ENCODE results near the gene ZNF10.

The ZNF10 gene

GRCh38 chr12:133105620-133106019 is 24.8 kb upstream of the ZNF10 start:
- TF ChIP-seq PATZ1 (CRISPR knock-in tag; IDR thresholded peaks at IDR 0.05; ENCODE audit: borderline replicate concordance) (no peak), ARNTL (CRISPR knock-in tag; IDR thresholded peaks at IDR 0.05; ENCODE audit: borderline replicate concordance, low read depth) (no peak), BACH2 (CRISPR knock-in tag; IDR thresholded peaks at IDR 0.05; ENCODE audit: borderline replicate concordance) (no peak), ZFP3 (CRISPR knock-in tag; IDR thresholded peaks at IDR 0.05) (no peak), ZNF565 (CRISPR knock-in tag; conservative IDR thresholded peaks at IDR 0.05; ENCODE audit: low read depth) (no peak), ISL1 (CRISPR knock-in tag; IDR thresholded peaks at IDR 0.05) (no peak), SNAI2 (CRISPR knock-in tag; IDR thresholded peaks at IDR 0.05) (no peak), CSRNP3 (CRISPR knock-in tag; IDR thresholded peaks at IDR 0.05) (no peak), GLIS3 (CRISPR knock-in tag; IDR thresholded peaks at IDR 0.05) (no peak), ZNF70 (CRISPR knock-in tag; IDR thresholded peaks at IDR 0.05) (no peak), ESRRG (CRISPR knock-in tag; IDR thresholded peaks at IDR 0.05) (no peak), TCF4 (CRISPR knock-in tag; IDR thresholded peaks at IDR 0.05; ENCODE audit: borderline replicate concordance) (no peak), ZNF8 (CRISPR knock-in tag; IDR thresholded peaks at IDR 0.05) (no peak), POU6F1 (CRISPR knock-in tag; IDR thresholded peaks at IDR 0.05; ENCODE audit: borderline replicate concordance, low read depth) (no peak), ZFP30 (CRISPR knock-in tag; IDR thresholded peaks at IDR 0.05) (no peak), CREB5 (CRISPR knock-in tag; IDR thresholded peaks at IDR 0.05; ENCODE audit: low read depth) (no peak), OSR1 (CRISPR knock-in tag; IDR thresholded peaks at IDR 0.05) (no peak)
- no peak for ATAC-seq

- no peak for ATAC-seq
- TF ChIP-seq TSHZ2 (CRISPR knock-in tag; IDR thresholded peaks at IDR 0.05) (no peak), CSDC2 (CRISPR knock-in tag; IDR thresholded peaks at IDR 0.05) (no peak), POU6F1 (CRISPR knock-in tag; IDR thresholded peaks at IDR 0.05; ENCODE audit: borderline replicate concordance, low read depth) (no peak), ZNF565 (CRISPR knock-in tag; conservative IDR thresholded peaks at IDR 0.05; ENCODE audit: low read depth) (no peak), ZNF70 (CRISPR knock-in tag; IDR thresholded peaks at IDR 0.05) (no peak), PATZ1 (CRISPR knock-in tag; IDR thresholded peaks at IDR 0.05; ENCODE audit: borderline replicate concordance) (no peak), CREB5 (CRISPR knock-in tag; IDR thresholded peaks at IDR 0.05; ENCODE audit: low read depth) (no peak), BACH2 (CRISPR knock-in tag; IDR thresholded peaks at IDR 0.05; ENCODE audit: borderline replicate concordance) (no peak), TCF4 (CRISPR knock-in tag; IDR thresholded peaks at IDR 0.05; ENCODE audit: borderline replicate concordance) (no peak), PPARA (CRISPR knock-in tag; IDR thresholded peaks at IDR 0.05; ENCODE audit: borderline replicate concordance) (no peak), TOX (CRISPR knock-in tag; IDR thresholded peaks at IDR 0.05; ENCODE audit: borderline replicate concordance) (no peak), CSRNP3 (CRISPR knock-in tag; IDR thresholded peaks at IDR 0.05) (no peak)
Measured at GRCh38 chr12:133106253-133106652, 24.2 kb upstream of the ZNF10 start.
